Measurements from ENCODE around the gene HS3ST1.

HS3ST1 gene

DNA sequence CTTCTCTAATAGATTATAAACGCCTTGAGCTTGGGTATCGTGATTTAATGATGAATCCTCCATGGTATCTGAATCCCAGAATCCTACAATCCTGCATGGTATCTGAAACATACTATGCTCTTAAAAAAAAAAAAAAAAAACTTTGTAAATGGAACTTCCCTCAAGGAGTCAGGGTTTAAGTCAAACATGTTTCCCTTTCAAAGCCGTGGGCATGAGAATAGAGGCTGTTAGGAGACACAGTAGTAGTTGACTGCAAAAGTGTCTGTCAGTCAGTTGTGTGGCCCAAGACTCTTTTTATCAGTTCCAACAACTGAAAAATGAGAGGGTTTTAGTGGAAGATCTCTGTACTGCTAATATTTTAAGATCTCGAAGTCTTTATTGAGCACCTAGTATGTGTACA, 2.4 kb upstream of the HS3ST1 start:
- no peak for FAIRE-seq

DNA sequence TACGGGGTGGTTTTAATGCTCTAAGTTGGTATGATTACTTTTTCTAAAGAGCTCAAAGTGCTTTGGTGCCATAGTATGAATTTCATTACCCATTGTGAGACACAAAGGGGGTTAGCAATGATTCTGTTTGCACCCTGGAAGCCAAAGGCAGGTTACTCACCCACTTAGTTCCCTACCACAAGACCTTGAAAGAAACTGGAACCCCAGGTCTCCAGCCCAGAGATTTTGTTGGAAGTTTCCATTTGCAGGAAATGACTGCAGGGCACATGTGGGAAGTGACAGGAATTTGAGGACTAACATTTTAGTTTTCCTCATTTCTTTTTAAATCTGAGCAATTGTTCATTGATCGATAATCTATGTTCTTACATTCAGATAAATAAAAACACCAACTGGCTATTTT, 1.8 kb upstream of the HS3ST1 start:
- FAIRE-seq: no peak

GRCh38 chr4:11429699-11430045, 978 bp upstream of the HS3ST1 start:
- no peak for FAIRE-seq

DNA sequence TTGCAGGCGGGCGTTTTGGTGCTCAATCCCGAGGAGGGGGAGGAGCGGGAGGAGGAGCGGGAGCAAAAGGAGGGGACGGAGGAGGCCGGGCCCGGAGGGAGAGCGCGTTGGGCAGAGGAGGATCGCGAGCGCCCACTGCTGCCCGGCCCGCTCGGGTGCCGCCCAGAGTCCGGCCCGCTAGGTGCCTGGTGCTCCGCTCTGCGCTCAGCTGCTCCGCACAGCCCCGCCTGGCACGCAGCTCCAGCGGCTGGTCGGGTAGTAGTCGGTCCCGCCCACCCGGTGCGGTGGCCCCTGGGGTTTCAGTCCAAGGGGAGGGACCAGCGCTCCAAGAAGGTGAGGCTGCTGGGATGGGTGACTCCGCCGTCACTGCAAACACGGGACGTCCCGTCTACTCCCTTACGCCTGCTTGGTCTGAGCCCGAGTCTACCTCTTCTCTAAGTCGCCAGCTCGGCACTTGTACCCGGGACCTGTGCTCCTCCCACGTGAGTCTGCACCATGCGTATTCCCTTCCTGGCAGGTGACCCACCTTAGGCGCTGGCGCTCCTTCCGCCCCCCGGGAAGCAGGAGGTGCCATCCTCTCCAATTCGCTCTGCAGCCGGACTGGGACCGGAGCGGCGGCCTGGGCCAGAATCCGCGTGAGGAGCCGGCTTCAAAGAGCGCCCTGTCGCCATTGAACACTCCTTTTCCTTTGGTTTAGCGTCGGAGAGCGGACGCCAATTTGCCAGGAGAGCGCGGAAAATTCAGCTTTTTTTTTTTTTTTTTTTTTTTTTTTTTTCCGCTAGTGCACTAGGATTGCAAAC, 405 bp upstream of the HS3ST1 start:
- no peak for FAIRE-seq

DNA sequence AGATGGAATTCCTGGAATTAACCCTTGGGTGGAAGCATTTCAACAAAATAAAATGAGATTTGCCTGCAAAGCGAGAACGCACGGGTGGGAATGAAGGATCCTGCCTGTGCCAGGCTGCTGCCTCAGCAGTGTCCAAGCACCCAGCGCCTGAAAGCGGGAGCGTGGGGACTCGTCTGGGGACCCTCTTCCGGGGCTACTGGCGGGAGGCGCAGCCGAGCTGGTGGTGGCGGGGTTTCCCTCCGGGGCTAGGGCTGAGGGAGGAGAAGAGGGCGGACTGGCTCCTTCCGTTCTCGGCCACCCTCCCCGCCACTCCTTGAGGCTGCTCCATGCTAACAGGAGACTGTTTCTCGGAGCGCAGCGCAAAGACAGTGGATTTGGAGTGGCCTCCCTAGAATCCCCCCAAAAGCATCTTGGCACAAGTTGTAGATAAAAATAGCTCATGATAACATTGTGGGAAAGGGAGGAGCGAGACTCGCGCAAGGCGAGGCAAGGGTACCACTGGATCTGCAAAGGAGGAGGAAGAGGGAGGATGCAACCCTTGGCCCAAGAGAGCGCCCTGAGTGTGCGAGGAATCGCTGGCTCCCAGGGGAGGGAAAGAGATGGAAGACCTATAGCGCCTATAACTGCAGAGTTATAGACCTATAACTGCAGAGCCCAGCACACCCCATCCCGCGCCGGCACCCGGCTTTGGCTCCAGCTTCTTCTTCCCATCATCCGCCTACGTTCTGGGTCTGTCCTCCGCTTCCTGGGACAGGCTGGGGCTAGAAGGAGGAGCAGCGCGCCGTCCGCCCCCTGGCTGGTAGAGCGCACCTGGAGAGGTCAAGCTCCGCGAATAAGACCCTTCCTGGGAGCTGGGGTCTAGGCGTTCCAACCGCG, 1.3 kb downstream of the HS3ST1 start:
- no peak for FAIRE-seq

DNA sequence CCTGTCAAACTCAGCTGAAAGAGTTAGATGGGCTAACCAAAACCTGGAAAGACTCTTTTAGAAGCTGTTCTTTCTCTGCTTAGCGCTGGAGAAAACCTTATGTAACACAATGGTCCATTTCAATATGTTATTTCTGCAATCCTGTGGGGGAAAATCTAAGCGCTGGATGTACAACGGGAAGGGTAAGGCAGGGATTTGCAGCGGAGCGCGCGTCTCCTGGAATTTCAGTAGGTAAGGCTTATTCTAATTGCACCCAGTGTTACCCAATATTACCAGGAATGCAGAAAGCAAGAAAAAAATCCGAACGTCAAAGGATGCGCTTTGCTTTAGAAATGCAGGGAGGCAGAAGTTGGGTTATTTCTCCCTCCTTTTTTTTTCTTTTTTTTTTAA, 2.0 kb downstream of the HS3ST1 start:
- no peak for FAIRE-seq

GRCh38 chr4:11426003-11426402, 2.7 kb downstream of the HS3ST1 start:
- FAIRE-seq: no peak

DNA sequence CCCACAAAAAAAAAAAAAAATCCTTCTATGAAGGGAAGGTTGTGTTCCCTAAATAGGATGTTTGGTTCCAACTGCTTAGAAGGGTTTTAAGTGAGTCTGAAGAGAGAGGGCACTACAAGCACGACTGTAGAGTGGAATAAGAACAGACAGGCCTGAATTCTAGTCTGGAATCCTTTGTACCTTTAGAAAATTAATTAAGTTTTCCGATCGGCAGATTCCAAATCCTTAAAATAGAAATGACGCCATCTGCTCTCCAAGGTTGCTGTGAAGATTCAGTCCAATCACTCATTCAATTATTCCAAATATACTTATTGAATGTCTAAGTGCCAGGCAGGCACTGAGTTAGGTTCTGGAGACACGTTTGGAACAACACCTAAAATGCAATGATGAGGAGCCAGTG, 3.8 kb downstream of the HS3ST1 start:
- FAIRE-seq: no peak

DNA sequence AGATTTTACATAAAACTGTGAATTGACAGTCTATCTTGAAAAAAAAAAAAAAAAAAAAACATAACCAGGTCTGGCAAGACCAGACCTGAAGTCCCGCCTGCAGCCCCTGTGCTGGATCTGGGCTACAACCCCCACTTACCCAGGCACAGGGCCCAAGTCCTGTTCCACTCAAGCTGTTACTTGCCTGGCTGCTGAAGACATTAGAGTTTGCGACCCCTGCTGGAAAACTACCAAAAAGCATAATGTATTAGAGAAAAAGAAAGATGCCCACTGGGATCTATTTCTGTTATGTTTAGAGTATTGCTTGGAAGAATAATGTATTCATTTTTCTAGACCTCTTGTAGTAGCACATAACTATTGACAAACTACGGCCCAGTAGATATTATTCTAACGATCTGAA, 4.7 kb downstream of the HS3ST1 start:
- FAIRE-seq: no peak

DNA sequence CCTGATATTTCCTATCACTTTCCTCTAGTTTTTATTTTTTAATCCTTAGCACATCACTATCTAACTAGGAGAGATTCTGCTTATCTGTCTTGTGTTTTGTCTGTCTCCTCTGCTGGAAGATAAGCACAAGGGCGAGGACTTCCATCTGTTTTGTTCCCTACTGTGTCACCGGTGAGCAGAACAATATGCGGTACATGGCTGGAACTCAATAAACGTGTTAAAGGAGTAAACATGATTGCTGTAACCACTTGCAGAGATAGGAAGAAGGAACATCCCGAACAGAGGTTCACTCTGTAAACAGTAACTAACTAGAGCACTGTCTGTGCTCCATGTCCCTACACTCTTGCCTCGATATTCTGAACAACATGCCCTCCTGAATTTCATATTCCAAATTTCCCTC, 5.2 kb downstream of the HS3ST1 start:
- no peak for FAIRE-seq

DNA sequence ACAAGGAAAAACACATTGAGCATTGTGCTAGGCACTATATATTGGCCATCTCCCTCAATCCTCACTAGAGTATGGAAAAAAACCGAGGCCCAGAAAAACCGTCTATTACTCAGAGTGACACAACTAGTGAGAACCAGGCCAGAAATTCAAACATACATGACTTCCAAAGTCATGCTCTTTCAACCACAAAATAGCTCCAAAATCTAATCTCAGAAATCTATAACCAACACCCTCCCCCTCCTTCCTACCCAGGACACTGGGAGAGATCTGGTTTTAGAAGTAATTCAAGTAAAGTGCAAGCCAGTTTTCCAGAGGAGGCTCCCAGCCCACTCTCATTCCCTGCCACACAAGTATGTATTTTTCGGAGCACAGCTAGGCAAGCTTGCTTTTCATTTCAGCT, 7.6 kb downstream of the HS3ST1 start:
- no peak for FAIRE-seq

DNA sequence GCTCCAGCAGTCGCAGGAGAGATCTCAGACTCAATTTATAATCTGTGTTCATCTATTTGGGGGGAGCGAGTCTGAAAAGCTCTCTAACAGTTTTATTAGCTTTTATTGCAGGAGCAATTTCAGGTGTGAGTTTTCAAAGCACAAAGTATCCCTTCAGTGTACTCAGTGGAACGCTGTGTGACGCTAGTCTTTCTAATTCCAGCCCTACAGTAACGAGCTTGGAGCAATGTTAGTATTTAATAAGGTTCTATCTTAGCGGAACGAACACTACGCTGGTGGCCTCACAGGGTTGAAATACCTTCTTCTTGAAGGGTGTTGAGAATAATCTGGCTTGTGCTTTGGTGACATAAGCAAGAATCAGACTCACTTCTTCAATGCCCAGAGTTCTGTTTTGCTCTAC, 8.4 kb downstream of the HS3ST1 start:
- FAIRE-seq: no peak

DNA sequence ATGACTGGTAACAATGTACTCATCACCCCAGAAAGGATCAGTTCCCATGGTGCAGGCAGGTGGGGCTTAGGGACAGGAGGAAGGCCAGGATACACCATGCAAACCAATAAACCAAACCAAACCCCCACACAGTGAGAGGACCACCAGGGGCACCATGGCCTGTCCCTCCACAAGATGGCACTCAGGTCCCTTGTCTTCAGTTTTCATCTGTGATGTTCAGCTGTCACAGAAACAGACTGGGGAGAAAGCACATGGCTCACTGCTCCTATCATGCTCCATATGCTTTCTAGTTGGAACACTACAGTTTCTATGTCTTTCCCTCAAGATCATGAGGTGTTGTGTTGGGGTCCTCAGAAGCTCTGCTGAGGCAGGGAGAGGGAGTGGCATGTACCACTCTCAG, 10.1 kb downstream of the HS3ST1 start:
- no peak for FAIRE-seq

DNA sequence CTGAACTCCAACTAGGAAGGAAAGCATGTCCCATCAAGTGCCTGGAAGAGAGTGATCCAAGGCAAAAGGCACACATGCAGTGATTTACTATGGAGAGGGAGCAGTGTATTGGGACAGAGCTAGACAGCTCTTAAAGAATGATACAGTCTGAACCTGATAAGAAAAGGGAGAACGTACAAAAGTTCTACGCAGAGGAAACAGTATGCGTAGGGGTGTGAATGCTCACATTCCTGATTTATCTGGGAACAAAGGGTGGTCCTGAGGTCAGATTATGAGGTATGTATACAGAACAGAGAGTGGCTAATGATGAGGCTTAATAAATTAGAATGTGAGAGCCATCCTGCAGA, 12.0 kb downstream of the HS3ST1 start:
- no peak for FAIRE-seq

DNA sequence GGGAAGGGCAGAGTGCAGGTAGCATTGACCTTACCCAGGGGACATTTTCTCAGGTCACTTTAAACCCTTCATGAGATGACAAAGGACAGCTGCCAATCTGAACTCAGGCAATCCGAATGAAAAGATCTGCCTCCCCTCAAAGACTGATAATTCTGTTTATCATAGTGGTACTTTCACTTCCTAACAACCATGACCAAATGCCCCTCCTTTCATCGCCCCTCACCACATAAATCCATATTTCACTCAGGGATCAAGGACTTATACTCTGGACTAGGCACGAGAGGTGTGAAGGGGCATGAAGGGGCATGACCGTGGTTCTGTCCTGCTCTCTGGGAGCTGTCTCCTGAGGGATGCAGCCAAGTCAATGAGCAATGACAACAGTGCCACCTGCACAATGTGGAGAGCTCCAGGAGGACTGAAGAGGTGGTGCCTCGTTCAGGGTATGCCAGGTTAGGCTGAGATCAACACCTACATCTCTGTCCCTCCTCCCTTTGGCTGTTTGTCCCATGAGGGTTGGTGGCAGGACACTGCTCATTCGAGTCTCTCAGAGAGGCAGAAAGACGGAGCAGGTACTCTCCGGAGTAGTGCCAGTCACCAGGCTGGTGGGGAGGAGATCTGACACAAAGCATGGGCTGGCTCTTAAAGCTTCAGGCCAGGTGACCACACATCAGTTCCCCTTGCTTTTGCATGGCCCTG, 12.5 kb downstream of the HS3ST1 start:
- no peak for FAIRE-seq

- FAIRE-seq: no peak
Observed at GRCh38 chr4:11415409-11416070, 13.2 kb downstream of the HS3ST1 start.

GRCh38 chr4:11412211-11412610, 16.5 kb downstream of the HS3ST1 start:
- no peak for FAIRE-seq

DNA sequence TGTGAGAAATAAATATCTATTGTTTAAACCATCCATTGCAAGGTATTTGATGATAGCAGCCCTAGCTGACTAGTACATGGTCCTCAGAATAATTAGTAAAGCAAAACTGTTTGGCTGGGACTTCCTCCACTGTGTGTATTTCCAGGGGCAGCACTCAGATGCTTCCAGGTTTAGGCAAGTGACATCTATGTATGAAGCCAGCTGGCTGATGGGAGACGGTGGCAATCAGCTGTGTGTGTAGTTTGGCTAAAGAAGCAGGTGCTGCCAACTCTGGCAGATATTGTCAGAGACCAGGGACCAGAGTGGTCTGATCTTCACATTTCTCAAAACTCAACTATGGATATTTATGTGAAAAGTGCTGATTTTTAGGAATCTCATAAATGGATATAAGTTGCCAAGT, 19.1 kb downstream of the HS3ST1 start:
- FAIRE-seq: no peak

GRCh38 chr4:11408233-11408967, 20.3 kb downstream of the HS3ST1 start:
- no peak for FAIRE-seq

DNA sequence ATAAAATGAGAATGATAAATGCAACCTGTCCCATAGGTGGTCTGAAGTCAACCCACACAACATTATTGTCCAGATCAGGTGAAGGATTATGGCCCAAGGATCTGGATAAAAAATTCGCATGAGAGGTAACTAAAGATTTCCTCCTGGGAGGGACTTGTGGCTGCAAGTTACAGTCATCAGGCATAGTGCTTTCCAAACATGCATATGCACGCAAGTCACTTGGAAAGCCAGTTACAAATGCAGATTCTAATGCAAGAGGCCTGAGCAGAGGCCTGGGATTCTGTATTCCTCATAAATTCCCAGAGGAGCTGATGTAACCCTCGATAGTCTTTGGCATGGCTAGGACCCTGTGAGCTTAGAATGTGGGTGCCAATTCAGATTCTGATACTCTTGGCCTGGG, 21.1 kb downstream of the HS3ST1 start:
- no peak for FAIRE-seq

DNA sequence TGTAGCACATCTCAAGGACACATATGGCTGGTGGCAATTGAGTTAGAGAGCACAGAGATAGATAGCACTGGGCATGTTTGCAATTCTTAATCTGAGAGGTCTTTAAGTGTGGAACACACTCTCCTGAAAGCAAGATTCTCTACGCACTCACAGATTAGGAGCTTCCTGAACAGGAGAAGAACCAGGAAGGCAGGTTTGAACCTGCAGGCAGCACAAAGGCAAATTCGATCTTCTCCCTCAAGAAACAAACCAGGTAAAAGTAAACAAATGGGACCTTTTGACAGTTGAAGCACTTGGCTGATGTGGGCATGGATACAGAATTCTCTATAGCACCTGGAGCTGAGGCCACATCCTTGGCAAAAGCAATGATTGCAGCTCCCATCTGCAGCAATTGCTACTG, 24.3 kb downstream of the HS3ST1 start:
- FAIRE-seq: no peak

DNA sequence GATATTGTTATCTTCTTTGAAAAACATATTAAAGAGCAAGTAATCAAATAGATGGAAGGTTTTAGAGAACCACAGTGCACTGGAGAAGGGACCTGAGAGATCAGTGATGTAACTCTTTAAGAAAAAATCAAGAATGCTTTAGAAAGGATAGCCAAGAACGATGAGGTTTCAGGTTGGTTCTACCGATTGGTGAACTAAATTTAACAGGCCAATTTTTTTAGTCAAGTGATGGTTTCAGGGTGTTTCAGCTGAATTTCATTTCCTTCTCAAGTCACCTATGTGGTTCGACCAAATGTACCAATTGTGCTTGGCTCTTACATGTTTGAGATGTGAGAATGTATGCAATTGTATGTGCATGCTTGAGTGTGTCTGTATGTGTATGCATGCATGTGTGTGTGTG, 26.5 kb downstream of the HS3ST1 start:
- FAIRE-seq: no peak
